GM19193 (cell line): Measurements from ENCODE around the gene ITPKA.

Experiments used
- POLR2A ChIP-seq: IDR thresholded peaks from 4 replicates; pipeline ENCODE4 v1.6.1; 2011; ENCODE audit not compliant: insufficient read depth, insufficient read length; ENCODE audit errors: extremely low read depth

Gene ITPKA

GRCh38 chr15:41517895-41518449 lies 24.3 kb downstream of the ITPKA start:
- no peak for TF ChIP-seq POLR2A

DNA sequence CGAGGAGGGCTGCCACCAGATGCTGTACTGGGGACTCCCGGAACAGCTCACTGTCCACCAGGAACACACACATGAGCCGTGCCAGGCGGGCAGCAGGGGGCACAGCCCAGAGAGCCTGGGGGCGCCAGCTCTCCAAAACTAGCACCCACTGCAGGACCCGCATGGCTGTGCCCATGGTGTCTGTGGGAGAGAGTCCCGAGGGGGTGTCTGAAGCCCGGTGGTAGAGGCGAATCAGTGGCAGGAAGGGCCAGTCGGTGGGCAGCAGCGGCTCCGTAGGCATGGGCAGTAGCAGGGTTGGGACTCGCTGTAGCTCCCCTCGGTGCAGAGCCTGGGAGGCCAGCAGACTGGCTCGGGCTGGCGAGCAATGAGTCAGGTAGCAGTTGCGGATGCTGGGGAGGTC lies 27.0 kb downstream of the ITPKA start:
- TF ChIP-seq POLR2A = no peak

- TF ChIP-seq POLR2A = no peak
These were observed 27.9 kb downstream of the ITPKA start for GRCh38 chr15:41521614-41522013.

- no peak for TF ChIP-seq POLR2A
These were observed 29.4 kb downstream of the ITPKA start for GRCh38 chr15:41523097-41523496.

DNA sequence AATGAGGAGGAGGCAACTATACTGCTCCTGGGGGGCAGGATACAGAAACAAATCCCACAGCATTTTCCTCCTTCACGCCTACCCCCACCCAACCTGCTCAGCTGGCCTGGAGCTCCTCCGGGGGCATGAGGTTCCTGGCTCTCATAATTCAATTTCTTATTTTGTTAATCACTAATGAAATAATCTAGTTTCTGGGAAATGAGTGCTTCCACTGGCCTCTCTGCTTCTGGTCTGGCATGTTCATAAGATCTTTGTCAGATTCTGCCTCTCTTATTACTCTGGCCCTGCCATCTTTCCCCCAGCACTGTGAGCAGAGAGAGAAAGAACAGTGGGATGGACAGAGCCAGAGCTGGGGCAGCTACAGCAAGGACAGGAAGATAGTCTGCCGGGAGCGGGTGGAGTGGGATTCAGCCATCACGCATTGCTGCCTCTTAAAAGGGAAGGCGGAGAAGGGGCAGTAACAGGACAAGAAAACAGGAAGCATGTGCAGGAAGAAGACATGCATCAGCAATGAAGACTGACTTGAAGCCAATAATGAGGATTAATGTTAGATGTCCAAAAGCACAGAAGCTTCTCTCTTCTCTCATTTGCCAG lies 36.8 kb downstream of the ITPKA start:
- no peak for TF ChIP-seq POLR2A

GRCh38 chr15:41535544-41535943 lies 41.9 kb downstream of the ITPKA start:
- TF ChIP-seq POLR2A = no peak

GRCh38 chr15:41536866-41537265 lies 43.2 kb downstream of the ITPKA start:
- TF ChIP-seq POLR2A = no peak

- no peak for TF ChIP-seq POLR2A
These were observed 49.8 kb downstream of the ITPKA start for GRCh38 chr15:41543521-41543870.

DNA sequence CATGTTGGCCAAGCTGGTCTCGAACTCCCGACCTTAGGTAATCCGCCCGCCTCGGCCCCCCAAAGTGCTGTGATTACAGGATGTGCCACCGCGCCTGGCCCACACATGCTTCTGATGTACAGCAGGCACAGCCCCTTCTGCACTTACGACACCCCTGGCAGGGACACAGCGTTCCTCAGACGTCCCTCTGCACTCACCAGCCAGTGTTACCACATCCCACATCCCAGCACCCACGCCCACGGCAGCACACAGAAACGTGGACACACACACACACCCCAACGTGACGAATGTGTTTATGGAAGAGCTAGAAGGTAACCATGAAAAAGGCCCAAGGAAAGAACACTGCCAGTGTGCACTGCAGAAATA lies 51.0 kb downstream of the ITPKA start:
- TF ChIP-seq POLR2A = no peak

GRCh38 chr15:41545218-41545617 lies 51.5 kb downstream of the ITPKA start:
- TF ChIP-seq POLR2A = no peak

- TF ChIP-seq POLR2A = no peak
These were observed 53.4 kb downstream of the ITPKA start for GRCh38 chr15:41546851-41547786.

DNA sequence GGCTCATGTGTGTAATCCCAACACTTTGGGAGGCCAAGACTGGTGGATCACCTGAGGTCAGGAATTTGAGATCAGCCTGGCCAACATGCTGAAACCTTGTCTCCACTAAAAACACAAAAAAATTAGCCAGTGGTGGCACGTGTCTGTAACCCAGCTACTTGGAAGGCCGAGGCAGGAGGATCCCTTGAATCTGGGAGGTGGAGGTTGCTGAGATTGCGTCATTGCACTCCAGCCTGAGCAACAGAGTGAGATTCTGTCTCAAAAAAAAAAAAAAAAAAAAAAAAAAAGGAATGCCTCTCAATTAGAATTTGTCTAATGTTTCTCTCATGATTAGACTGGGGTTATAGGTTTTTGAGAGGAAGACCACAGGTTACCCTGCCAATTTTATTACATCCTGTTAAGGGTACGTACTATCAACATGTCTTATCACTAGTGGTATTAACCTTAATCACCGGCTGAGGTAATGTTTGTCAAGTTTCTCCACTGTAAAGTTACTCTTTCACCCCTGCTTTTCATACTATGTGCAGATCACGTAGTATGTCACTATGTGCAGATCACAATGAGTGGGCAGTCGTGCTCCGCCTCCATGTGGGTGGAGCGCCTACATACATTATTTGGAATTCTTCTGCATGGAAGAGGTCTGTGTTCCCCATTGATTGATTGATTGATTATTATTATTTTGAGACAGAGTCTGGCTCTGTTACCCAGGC lies 56.5 kb downstream of the ITPKA start:
- no peak for TF ChIP-seq POLR2A
